DMS153 (cell line): Measurements from ENCODE around the gene MCRIP1.

Experiments used
- DNase-seq: peaks from one replicate; lab custom pipeline; 2025; lab: John Stamatoyannopoulos, UW

MCRIP1 gene

GRCh38 chr17:81860756-81861568 lies 27.9 kb upstream of the MCRIP1 start:
- DNase-seq = peak; percentile 100

GRCh38 chr17:81859906-81860755 lies 27.0 kb upstream of the MCRIP1 start, which contains the start of gene P4HB:
Gene P4HB (minus strand): TSS chr17:81860535. CDS start chr17:81860471, 64 bp downstream.
- no peak for DNase-seq

GRCh38 chr17:81858967-81859905 lies 26.1 kb upstream of the MCRIP1 start:
- no peak for DNase-seq

GRCh38 chr17:81858170-81858966 lies 25.3 kb upstream of the MCRIP1 start:
- no peak for DNase-seq

GRCh38 chr17:81854974-81855774 lies 22.1 kb upstream of the MCRIP1 start:
- DNase-seq = no peak

- DNase-seq = no peak
These were observed 19.1 kb upstream of the MCRIP1 start for GRCh38 chr17:81852237-81852636.

- DNase-seq = no peak
These were observed 18.3 kb upstream of the MCRIP1 start for GRCh38 chr17:81851423-81851822.

GRCh38 chr17:81849457-81849856 lies 16.4 kb upstream of the MCRIP1 start:
- DNase-seq = no peak

GRCh38 chr17:81846743-81847689 lies 13.9 kb upstream of the MCRIP1 start:
- no peak for DNase-seq

- no peak for DNase-seq
These were observed 13.0 kb upstream of the MCRIP1 start for GRCh38 chr17:81845881-81846742.

GRCh38 chr17:81845361-81845760 lies 12.3 kb upstream of the MCRIP1 start:
- DNase-seq = no peak

- no peak for DNase-seq
These were observed 11.8 kb upstream of the MCRIP1 start for GRCh38 chr17:81844887-81845286.

- no peak for DNase-seq
These were observed 11.3 kb upstream of the MCRIP1 start for GRCh38 chr17:81844327-81844851.

GRCh38 chr17:81843713-81844326 lies 10.7 kb upstream of the MCRIP1 start:
- no peak for DNase-seq

- DNase-seq = no peak
These were observed 9.8 kb upstream of the MCRIP1 start for GRCh38 chr17:81842725-81843504.

- no peak for DNase-seq
These were observed 9.3 kb upstream of the MCRIP1 start for GRCh38 chr17:81842378-81842724.

- no peak for DNase-seq
These were observed 8.8 kb upstream of the MCRIP1 start for GRCh38 chr17:81841866-81842265.
